VCaP (cell line): ENCODE data around the gene PPM1A.
A peak's percentile ranks its signal among the peaks of the same experiment; 100 is the strongest.

Experiments used
- H3K27ac ChIP-seq: fragments of 450-650 bp; 2 replicates; pipeline ENCODE4 v1.5.1; 2017
- TF ChIP-seq, protein P1 (sequence below): fragments of 450-650 bp; conservative IDR thresholded peaks from 2 replicates; pipeline ENCODE4 v1.5.1; 2017; ENCODE audit warnings: mild to moderate bottlenecking, moderate library complexity

The PPM1A gene

GRCh38 chr14:60240139-60240856 is 8.7 kb upstream of the PPM1A start:
- TF ChIP-seq, protein P1, sequence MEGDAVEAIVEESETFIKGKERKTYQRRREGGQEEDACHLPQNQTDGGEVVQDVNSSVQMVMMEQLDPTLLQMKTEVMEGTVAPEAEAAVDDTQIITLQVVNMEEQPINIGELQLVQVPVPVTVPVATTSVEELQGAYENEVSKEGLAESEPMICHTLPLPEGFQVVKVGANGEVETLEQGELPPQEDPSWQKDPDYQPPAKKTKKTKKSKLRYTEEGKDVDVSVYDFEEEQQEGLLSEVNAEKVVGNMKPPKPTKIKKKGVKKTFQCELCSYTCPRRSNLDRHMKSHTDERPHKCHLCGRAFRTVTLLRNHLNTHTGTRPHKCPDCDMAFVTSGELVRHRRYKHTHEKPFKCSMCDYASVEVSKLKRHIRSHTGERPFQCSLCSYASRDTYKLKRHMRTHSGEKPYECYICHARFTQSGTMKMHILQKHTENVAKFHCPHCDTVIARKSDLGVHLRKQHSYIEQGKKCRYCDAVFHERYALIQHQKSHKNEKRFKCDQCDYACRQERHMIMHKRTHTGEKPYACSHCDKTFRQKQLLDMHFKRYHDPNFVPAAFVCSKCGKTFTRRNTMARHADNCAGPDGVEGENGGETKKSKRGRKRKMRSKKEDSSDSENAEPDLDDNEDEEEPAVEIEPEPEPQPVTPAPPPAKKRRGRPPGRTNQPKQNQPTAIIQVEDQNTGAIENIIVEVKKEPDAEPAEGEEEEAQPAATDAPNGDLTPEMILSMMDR = no peak
- H3K27ac ChIP-seq = no peak overlapping the region

- TF ChIP-seq, protein P1 = no peak
- H3K27ac ChIP-seq = no peak overlapping the region
These were observed 7.9 kb upstream of the PPM1A start for GRCh38 chr14:60241091-60241490.

DNA sequence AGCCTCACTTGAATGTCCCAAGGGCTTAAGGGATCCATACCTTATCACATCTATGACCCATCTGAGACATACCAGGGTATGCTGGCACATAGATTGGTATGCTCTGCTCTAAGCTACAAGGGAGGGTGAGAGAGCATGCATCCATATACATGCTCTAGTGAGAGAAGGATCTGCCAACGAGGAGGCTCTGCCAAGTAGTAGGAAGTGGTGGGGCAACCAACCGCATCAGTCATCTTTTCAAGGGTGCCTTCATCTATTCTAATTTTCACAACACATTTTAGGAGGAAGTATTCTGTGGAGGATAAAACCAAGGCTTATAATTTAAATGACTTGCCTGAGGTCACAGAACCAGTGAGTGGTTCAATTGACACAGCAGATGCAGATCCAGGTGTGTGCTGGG is 6.6 kb upstream of the PPM1A start:
- TF ChIP-seq, protein P1 = no peak

DNA sequence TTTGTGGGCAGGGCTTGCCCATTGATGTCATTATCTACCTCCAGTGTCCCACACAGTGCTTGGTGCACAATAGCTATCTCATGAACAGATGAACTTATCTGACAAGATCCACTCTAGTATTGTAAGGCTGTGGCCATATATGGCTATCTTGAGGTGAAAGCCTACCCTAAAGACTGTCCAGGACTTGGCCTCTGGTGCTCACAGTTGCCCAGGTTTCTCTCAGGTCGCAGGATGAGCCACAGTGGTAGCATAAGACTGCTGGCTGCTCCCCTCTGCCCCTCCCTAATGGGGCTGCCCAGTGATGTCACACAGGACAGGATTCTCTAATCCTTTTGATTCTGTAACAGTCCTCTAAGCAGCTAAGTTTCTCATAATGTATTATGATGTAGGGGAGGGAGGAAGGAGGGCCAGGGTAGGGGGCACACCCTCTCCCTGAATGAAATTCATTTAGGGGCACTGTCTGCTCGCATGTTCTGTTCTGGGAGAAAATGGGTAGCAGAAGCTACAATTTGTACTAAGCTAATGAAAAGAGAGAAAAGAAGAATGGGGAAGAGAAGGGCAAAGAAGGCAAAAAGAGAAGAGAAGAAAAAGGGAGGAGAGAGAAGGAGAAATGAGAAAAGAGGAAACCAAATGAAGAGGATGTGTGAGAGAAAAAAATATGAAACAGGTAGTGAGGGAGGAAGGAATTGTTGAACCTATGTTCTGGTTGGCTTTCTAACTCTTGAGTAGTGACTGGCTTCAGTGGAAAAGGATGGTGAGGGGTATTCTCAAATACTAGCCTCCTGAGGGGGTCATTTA is 3.4 kb upstream of the PPM1A start:
- H3K27ac ChIP-seq = no peak overlapping the region
- TF ChIP-seq, protein P1 = no peak

More for the DNA sequence above, 6.6 kb upstream of the PPM1A start:
- no peak overlapping the region for H3K27ac ChIP-seq

DNA sequence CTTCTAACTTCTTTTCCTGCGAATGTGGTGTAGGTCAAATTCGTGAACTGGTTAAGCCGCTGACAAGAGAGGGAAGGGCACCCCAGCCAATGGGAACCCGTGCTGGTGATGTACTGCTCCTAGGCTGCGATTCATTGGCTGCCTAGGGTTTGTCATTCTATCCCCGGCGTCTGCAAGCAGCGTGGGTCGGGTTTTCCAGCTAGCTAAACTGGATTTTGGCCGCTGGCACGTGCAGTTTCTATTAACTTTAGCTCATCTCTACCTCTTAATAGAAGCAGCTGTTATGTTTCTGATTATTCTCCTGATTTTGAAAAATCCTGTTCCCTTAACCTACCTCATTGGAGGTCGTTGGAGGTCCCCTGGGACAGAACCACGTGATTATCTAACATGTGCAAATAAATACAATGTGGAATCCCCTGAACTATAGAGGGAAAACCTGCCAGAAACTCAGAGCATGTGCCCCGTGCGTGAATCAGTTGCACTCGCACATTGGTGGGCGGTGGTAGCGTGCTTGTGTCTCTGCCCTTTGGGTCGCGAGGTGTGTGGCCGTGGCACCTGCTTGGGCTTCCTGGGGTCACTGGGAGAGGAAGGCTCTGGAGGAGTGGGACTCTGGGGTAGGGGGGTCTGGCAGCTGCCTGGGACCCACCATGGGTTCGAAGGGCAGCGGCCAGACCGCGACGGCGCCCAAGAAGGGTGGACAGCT is 876 bp upstream of the PPM1A start:
- TF ChIP-seq, protein P1 = no peak
- H3K27ac ChIP-seq = peak overlapping the region; percentile 99

DNA sequence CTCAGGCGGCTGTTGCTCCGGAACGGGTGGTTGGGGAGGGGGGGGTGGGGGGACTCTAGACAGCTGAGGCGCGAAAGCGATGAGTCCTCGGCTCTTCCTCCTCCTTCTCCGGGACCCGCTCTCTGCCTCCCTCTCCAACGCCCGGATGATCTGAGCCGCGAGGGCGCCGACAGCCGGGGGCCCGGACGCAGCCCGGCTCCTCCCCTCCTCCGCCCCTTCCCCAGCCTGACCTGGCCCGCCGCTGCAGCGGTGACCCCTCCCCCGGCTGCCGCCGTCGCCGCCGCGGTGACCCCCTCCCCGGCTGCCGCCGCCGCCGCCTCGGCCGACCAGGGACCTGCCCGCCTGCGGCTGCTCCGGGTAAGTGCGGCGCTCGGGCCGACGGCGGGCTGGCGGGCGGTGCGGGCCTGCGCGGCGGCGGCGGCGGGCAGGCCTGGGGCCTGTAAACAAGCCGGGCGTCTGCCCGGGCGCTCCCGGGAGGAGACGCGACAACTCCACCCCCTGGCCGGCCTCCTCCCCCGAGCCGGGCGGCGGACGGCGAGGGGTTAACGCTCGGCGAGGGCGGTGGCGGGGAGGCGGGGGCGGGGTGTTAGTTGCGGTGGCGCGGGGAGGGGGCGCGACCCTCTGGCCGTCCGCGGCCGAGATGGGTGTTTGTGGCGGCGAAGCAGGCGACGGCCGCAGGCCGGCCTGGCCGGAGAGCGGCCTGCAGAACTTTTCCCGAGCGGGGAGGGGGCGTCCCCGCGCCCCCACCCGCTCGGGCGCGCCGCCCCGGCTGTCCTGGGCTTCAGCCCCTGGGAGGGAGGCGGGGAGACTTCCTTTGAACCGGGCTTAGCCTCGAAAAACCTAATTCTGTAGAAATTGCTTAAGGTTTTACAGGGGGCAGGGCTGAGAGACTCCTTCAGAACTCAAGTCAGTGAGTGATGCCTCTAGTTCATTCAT is 568 bp downstream of the PPM1A start:
- TF ChIP-seq, protein P1 = no peak
- H3K27ac ChIP-seq = peak overlapping the region; percentile 99
